NCI-H510A (cell line): ENCODE measurements around the gene FREM3.
"Not testable (repeated sequence)": the region's sequence is repeated elsewhere in the genome, so short reads cannot be mapped to it uniquely, and the experiment has no call there.

ENCODE experiments used
- DNase-seq: peaks from one replicate; lab custom pipeline; 2025; lab: John Stamatoyannopoulos, UW

FREM3 gene

GRCh38 chr4:143700416-143701352, at the start of gene FREM3:
Gene FREM3 (minus strand): TSS chr4:143700675. CDS start chr4:143700675, 0 bp downstream.
- peak; percentile 27 for DNase-seq

- DNase-seq, result no peak
Measured at GRCh38 chr4:143745874-143746273, 45.4 kb upstream of the FREM3 start.

- no peak for DNase-seq
Measured at GRCh38 chr4:143743591-143743990, 43.1 kb upstream of the FREM3 start.

- no peak for DNase-seq
Measured at GRCh38 chr4:143742834-143743233, 42.4 kb upstream of the FREM3 start.

- no peak for DNase-seq
Measured at GRCh38 chr4:143736861-143737260, 36.4 kb upstream of the FREM3 start.

- not testable (repeated sequence) for DNase-seq
Measured at GRCh38 chr4:143736061-143736460, 35.6 kb upstream of the FREM3 start.

GRCh38 chr4:143728166-143728565, 27.7 kb upstream of the FREM3 start:
- no peak for DNase-seq

GRCh38 chr4:143726714-143727113, 26.2 kb upstream of the FREM3 start:
- DNase-seq, result no peak

- no peak for DNase-seq
Measured at GRCh38 chr4:143721317-143721716, 20.8 kb upstream of the FREM3 start.

- not testable (repeated sequence) for DNase-seq
Measured at GRCh38 chr4:143718748-143719147, 18.3 kb upstream of the FREM3 start.

- DNase-seq, result no peak
Measured at GRCh38 chr4:143713955-143714625, 13.6 kb upstream of the FREM3 start.

- DNase-seq, result no peak
Measured at GRCh38 chr4:143713553-143713952, 13.1 kb upstream of the FREM3 start.

GRCh38 chr4:143712155-143712550, 11.7 kb upstream of the FREM3 start:
- DNase-seq, result no peak

GRCh38 chr4:143711543-143712154, 11.2 kb upstream of the FREM3 start:
- DNase-seq, result no peak

GRCh38 chr4:143701365-143701764, 890 bp upstream of the FREM3 start:
- DNase-seq, result no peak

- DNase-seq, result peak; percentile 11
Measured at GRCh38 chr4:143700046-143700415, 444 bp downstream of the FREM3 start.

GRCh38 chr4:143699331-143700045, 987 bp downstream of the FREM3 start:
- DNase-seq, result no peak

- no peak for DNase-seq
Measured at GRCh38 chr4:143693856-143694255, 6.6 kb downstream of the FREM3 start.

GRCh38 chr4:143692241-143692640, 8.2 kb downstream of the FREM3 start:
- DNase-seq, result no peak

- DNase-seq, result no peak
Measured at GRCh38 chr4:143679434-143679833, 21.0 kb downstream of the FREM3 start.

- DNase-seq, result not testable (repeated sequence)
Measured at GRCh38 chr4:143673629-143674028, 26.8 kb downstream of the FREM3 start.

GRCh38 chr4:143668930-143669552, 31.4 kb downstream of the FREM3 start:
- no peak for DNase-seq
